HL-60 (cell line): ENCODE results near the gene NFYC.

ENCODE experiments used
- CTCF ChIP-seq: IDR thresholded peaks from one replicate; pipeline ENCODE4 v1.5.1; 2011; ENCODE audit warnings: low read length, control low read depth, inconsistent platforms; ENCODE audit not compliant: insufficient read depth
- POLR2AphosphoS5 ChIP-seq: IDR thresholded peaks from 2 replicates; pipeline ENCODE4 v1.6.1; 2012; ENCODE audit warnings: low read depth

GRCh38 chr1:40750451-40750908, 59.0 kb downstream of the NFYC start:
- TF ChIP-seq POLR2AphosphoS5 (no peak), CTCF (no peak)
